Hippocampal formation (tissue), 2 donors: ENCODE data around the gene DAP.
"Not testable (repeated sequence)": the region's sequence is repeated elsewhere in the genome, so short reads cannot be mapped to it uniquely, and the experiment has no call there.

Source experiments
- DNase-seq, 2 donors: peaks; one replicate each; lab custom pipeline; 2025; lab: John Stamatoyannopoulos, UW

Gene DAP

DNA sequence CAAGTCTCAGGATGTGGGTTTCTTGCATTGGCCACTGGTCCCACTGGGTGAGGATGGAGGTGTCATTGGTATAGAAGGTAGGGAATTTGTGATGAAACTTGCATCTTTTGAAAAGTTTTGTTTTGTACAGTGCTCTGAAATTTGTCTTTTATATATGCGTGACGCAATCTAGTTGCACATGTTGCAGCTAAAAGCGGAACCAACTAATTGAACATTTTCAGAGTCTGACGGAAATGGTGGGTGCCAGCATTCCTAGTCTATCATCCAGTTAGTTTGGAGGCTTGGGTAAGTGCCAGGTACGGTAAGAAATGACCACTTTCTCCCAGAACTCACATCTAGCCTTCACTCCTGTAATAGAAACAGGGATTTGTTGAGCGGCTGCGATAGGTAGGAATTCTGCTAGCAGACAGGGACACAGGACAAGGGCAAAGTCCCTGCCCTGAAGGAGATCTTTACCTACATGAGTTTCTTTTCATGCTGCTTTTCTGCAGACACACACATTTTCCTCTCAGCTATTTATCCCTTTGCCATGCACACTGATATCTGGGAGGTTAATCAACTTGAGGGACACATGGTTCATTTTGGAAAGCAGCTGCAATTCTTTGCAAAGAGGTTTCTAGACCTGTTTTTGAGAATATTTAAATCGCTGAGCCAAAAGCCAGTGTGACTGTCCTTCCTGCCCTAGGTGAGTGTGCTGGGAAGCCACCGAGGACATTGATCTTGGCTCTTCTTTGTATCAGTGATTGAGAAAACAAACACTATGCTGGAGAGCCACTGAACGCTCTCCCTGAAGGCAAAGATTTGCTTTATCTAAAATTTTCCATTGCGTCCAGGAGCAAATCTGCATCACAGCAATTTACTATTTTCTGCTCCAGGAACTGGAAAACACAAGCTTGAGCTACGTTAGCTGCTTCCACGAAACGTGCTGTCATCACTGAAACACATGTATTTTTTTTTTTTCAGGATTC is 89.7 kb downstream of the DAP start:
- no peak for DNase-seq

- no peak for DNase-seq
Measured at GRCh38 chr5:10669983-10670382, 91.1 kb downstream of the DAP start.

DNA sequence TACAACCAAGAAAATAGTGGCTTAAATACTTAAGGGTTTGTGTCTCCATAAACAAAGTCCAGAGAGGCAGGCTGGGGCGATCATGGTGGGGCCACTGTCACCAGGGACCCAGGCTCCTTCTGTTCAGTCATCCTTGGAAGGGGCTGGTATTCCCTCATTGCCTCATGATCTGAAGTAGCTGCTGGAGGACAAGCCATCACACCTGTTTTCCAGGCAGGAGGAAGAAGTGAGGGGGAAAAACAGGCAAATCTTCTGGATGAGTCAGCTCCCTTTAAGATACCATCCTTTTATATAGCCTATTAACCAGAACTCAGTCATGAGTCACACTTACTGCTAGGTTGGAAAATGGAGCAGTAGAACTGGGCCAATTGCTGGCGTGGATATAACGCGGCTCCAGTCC is 92.3 kb downstream of the DAP start:
- DNase-seq: no peak

DNA sequence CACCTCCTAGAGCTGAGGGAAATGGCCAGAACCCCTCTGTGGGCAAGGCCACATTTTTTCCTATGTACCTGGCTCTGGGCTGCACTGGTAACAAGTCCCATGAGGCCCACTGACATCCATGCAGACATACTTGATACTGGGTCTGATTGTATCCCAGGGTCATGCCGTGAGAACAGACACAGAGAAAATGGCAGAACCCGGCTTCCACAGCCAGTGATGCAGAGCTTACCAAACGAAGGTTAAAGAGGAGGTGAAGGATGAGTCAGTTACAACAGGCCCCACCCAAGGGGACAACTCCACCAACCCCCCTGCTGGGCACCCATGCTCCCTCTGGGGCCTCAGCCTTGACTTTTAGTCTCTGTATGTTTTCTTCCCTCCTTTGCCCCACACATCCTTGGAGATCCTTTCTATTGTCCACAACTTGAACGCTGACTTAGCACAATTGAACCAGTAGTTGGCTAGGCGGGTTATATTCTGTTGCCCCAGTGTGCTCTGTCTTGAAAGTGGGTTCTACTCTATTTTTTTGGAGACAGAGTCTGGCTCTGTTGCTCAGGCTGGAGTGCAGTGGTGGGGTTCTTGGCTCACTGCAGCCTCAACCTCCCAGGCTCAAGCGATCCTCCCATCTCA is 93.5 kb downstream of the DAP start:
- DNase-seq: no peak

DNA sequence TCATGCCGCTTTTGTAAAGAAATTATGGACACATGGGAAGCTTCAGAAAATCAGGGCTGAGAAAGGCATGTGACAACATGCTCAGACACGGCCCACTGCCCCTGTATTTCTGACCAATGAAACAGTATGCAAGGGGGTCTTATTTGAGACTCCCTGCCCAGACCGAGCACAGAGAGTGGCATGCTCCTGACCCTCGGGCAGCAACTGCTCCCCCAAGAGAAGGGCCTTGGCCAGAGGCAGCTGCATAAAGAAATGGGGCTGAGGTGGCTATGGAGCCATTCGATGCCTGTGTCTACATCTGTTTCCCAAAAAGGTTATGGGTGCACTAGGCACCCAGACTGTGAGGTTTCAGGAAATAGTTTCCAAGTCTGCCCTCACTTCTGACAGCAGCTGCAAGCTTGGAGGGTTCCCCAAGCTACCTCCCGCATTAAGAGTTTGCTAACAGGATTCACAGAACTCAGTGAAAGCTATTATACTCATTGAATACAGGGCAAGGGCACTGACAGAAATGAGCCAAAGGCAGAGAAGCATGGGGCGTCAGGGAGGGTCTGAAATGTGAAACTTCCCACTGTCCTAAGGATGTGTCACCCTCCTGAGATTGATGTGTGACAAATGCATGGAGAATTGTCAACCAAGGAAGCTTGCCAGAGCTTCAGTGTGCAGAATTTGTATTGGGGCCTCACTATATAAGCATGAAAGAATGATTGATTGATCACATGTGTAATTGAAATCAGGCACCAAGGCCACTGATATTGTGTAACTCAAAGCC is 94.3 kb downstream of the DAP start:
- no peak for DNase-seq

- DNase-seq: no peak
Measured at GRCh38 chr5:10665799-10666198, 95.2 kb downstream of the DAP start.

DNA sequence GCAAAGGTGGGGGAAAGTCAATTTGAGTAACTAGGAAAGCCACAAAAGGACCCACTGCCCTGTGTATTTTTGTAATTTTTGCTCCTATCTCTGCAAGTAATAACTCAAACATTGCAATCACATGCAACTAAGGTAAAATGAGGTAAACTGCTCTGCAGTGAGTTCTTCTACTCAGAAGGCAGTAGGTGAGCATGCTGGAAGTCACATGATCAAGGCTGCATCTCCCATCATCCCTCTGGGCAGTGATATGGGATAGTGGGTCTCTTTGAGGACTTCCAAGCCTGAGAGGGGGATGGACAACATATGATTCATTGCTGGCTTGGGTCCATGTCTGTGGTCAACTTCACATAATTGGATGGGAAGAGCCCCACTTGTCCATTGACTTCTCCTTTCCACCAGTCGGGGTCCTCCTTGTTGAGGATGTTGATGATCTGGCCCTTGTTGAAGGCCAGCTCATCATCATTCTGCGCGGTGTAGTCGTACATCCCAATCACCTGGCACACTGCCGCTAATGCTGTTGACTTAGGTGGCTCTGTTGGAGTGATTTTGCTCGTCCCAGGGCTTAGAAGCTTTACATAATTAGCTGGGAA is 96.8 kb downstream of the DAP start:
- DNase-seq: not testable (repeated sequence)

DNA sequence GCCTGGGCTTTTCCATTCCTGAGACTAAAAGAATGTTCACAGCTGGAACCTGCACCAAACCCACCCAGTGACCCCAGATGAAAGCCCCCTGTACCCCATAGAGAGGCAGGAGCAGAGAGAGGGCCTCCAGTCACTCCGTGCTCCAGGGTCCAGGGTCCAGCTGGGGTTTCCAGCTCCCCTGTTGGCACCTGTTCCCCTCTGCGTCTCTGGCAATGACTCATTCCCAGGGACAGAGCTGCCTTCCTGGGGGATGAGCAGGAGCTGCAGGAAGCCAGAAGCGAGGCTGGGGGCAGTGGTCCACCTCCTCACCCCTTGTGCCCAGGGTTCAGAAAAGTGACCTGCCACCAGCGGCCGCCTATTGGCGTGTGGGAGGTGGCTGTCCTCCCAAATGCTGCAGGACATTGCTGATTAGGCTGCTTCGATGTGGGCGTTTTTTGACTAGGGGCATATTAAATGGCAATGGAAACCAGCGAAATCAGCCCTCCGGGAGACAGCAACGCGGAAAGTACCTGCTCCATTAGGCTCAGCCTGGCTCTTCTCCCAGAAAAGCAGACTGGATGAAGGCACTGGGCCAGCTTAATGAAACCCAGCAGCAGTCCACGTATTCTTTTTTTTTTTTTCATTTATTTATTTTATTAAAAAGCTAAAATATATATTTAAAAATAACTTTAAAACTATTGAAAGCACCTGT is 97.4 kb downstream of the DAP start:
- DNase-seq: no peak

GRCh38 chr5:10662661-10663488 is 98.2 kb downstream of the DAP start:
- no peak for DNase-seq

GRCh38 chr5:10662083-10662482 is 99.0 kb downstream of the DAP start:
- no peak for DNase-seq

- DNase-seq: no peak
Measured at GRCh38 chr5:10661401-10661800, 99.6 kb downstream of the DAP start.

- no peak for DNase-seq
Measured at GRCh38 chr5:10660720-10661387, 100.2 kb downstream of the DAP start.

- DNase-seq: no peak
Measured at GRCh38 chr5:10660135-10660534, 100.9 kb downstream of the DAP start.

DNA sequence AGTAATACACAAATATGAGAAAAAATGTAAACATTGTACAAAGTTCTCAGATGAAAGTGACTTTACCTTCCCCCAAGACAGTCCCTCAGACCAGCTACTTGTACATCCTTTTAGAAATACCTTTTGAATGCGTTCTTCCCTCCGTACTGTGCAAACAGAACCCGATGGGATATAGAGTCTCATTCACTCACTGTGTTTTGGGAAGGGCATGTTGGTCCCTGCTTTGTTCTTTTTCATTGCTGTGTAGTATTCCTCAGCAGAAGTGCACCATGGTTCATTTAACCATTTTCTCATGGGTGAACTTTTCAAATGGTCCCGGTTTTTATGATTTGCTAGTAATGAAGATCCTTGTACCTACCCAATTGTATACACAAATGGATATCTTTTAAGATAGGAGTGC is 102.8 kb downstream of the DAP start:
- DNase-seq: no peak

GRCh38 chr5:10655972-10656830 is 104.8 kb downstream of the DAP start:
- DNase-seq: no peak

DNA sequence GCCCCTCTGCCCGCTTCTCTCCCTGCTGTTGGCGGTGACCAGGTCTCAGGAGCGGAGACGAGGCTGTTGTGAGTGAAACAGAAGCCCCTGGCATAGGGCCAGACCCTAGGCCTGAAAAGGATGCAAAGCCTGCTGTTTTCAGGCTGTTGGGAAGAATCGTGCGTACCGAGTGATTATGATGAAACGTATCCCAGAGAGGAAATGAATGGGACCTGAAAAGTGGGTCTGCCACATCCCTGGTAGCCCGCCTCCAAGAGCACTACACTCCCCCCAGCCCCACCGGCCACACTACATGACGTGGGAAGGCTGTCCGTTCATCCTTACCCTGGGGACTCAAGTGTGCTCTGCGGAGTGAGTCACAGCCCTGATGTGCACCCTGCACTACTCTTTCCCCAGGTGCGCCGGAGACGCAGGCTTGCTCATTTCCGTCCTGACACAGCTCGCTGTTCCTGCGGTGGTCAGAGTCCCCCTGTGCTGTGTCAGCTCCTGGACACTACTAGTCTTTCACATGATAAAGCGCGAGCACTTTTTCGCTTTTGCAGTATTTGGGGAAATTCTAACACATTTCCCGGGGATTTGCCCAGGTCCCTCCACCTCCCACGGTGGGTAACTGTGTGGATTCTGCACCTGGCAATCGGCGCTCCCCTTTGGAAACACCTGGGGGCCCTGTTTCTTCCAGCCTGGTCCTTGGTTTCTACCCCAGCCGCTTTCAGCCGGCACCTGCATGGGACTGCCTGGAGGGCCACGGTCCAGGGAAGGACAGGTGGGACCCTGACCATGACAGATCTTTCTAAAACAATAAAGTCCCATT is 105.7 kb downstream of the DAP start:
- DNase-seq: no peak

- DNase-seq: no peak
Measured at GRCh38 chr5:10654566-10654965, 106.5 kb downstream of the DAP start.

DNA sequence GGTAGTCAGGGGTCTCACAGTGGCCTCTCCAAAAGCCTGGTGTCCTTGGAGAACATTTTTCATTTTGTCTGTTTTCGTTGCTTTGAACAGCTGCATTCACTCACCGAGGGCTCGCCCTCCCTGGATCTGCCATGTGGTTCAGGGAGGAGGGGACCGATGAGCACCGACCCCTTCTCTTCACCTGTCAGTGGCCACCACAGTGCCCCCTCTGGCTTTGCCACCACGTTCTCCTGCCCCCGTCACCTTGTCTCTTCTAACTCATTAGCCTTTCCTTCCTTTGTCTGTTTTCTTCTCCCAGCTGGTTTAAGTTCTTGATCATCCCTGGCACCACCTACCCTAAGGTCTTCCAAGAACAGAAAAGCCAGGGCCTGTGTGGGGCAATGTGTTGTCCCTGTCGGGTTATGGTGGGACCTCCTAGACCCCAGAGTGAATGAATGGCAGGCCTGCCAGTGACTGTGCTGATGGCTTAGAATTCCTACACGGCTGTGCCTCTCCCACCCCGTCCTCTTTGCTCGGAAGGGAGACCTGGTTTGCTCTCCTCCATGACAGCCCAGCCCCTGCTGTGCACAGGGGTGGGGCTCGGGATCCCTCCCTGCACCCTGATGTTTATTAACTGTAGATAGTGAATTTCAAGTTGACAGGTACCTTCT is 107.2 kb downstream of the DAP start:
- DNase-seq: no peak
